Stimulated activated CD4-positive, alpha-beta T cell treated with anti-CD3 and anti-CD28 coated beads, Interleukin-4, amount 100 ng/mL, for 48 hours (primary cell): ENCODE measurements around the gene GOLIM4.

ENCODE experiments used
- DNase-seq, 2 donors: peaks; one replicate each; pipeline ENCODE4 v3.0.0-alpha.2; 2020; ENCODE audit warnings: low read depth in 2 of 2

GOLIM4 gene

DNA sequence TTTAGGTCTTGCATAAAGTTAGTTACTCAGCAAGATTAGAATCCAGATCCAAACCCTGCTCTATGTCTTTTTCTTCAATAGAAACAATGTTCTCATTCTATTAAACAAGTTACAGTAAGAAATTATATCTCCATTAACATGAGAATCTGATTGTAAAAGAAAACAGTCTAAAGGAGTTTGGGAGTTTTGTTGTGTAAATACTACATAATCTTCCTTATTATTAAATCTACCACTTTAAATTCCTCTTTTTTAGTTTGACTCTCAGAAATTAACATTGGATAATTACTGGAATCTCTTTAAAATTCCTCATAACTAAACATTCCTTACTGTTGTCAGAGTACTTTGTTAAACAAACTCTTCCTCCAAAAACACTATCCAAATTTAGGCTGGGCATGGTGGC lies 1.7 kb upstream of the GOLIM4 start:
- DNase-seq = no peak

DNA sequence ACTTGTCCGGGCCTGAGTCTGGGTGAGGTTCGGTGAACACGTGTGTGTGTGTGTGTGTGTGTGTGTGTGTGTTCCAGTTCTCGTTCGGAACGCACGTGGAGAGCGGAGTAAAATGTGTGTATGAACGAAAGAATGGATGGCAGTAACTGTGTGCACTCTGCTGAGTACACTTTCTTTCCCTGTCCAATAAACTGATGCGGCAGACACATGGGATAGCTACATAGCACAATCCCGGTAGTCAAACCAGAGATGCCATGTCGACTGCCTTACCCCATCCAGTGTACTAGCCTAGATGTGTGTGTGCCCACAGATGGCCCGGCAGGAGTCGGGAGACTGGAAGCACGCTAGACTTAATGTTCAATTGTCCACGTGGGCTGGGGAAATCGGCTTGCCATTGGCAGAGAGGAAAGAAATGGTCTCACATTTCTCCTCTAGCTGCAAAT lies 507 bp upstream of the GOLIM4 start:
- DNase-seq = no peak

DNA sequence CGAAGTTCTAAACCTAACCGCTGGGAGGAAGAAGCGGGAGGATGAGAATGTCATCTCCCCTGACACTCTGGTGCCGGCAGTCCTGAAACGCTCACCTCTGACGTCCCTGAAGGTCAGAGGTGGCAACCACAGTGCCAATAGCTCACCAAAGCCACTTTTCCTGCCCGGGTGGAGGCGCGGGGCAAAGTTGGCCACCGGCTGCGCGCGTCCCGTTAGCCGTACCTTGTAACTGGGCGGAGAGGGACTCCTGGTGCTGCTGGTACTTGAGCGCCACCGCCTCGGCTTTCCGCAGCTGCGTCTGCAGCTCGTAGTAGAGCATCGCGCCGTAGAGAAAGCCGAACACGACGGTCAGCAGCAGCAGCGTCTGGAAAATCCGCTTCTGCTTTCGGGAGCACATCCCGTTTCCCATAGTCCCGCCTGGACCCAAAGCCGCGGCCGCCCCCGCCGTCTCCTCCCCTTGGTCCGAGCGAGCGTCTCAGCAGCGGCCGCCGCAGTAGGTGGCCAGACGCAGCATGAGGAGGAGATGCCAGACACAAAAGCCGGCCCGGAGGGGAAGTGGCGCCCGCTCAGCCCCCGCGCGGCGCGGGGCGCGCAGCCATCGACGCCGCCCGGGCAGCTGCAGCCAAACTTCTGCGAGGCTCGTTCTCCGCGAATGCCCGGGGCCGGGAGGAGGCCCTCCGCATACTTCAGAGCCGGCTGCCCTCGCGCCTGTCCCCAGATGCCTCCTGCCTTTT lies 680 bp downstream of the GOLIM4 start:
- DNase-seq = peak; percentile 13

DNA sequence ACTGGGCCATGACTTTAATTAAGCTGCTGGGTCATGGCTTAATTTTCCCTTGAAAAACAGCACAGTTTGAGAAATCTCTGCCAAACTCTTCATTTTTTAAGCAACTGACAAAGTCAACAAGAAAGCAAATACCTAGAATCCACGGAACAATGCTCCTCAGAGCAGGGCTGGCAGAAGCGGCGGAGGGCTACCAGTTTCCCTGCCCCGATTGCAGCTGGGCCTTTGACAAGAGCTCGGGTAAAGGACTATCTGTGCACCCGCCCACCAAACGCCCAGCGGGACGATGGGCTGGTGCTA lies 1.2 kb downstream of the GOLIM4 start:
- DNase-seq = peak in 1 of 2 donors; percentile 12

DNA sequence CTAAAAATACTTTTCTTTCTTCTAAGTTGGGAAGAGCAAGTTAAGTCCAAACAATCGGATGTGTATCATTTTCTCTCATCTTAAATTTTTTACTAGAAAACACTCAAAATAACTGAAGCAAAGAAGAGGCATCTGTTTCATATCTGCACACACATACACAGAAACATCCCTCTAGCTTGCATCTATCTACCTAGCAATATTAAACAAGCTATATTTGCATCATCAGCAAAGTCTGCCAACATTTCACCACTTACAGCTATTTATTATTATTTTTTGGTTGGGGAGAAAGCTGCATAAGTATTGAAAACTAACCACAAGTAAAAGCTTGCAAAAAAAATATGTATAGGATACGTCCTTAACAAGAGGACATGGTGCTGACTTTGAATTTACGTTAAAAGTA lies 1.9 kb downstream of the GOLIM4 start:
- no peak for DNase-seq

DNA sequence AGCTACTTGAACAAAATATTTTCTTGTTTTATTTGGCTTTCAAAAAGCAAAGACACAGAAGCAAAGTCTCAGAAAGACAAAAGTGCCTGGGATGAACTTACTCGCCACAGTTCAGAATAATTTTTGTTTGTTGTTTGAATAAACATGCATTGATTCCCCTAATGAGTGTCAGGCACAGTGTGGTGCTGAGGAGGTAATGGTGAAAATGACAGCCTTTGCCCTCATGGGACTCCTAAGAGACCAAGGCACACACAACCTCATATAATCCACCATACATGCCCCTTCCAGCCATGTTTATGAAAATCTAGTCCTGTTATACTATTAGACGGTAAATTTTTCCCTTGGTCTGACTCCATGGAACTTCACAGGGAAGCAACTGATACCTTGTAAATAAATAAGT lies 2.5 kb downstream of the GOLIM4 start:
- no peak for DNase-seq

DNA sequence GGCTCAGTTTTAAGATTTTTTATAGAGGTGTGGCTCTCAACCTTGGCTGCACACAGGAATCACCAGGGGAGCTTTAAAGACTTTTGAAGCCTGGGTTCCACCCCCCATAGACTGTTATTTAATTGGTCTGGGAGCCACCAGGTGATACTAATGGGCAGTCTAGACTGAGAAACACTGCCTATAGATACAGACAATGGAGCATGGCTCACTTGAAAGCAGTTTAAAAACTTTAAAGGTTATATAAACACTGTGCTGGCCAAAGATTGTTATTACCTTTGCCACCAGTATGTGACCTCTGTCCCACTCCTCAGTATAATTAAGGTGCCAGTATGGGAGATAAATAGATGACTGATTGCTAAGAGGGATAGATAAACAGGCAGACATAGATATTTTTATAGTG lies 3.8 kb downstream of the GOLIM4 start:
- no peak for DNase-seq

DNA sequence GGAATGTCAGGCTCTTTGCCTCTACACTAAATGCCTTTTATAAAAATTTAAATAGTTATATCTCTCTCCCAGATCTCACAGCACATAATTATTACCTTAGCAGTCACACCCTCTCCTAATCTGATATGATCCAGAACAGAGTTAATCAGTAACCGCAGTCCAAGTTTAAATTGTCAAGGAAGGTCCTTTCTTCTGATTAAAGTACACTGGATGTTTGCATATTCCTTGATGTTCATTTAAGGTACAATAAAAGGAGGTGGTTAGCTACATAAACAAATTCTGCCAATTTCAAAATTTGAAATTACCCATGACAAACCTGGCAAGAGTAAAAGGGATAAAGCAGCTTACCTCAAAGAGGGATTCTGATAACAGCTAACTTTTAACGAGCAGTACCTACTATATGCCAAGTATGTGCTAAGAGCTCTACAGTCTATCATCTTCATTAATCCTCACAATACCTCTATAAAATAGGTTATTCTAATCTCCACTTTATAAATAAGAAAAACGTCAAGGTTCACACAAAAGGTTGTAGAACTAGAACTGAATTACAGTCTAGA lies 4.3 kb downstream of the GOLIM4 start:
- DNase-seq = no peak

DNA sequence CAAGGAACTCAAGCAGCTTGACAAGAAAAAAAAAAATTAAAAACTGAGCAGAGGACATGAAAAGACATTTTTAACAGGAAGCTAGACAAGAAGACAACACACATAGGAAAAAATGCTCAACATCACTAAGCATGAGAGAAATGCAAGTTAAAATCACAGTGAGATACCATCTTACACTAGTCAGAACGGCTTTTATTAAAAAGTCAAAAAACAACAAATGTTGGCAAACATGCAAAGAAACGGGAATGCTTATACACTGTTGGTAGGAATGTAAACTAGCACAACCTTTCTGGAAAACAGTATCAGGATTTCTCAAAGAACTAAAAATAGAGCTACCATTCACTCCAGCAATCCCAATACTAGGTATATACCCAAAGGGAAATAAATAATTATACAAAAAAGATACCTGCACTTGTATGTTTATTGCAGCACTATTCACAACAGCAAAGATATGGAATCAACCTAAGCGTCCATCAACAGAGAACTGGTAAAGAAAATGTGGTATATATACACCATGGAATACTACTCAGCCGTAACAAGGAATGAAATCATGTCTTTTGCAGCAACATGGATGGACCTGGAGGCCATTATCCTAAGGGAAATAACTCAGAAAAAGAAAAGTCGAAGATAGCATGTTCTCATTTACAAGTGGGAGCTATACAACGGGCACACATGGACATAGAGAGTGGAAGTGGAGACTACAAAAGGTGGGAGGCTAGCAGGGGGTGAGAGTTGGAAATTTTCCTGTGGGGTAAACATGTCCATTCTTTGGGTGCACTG lies 5.2 kb downstream of the GOLIM4 start:
- DNase-seq = no peak

DNA sequence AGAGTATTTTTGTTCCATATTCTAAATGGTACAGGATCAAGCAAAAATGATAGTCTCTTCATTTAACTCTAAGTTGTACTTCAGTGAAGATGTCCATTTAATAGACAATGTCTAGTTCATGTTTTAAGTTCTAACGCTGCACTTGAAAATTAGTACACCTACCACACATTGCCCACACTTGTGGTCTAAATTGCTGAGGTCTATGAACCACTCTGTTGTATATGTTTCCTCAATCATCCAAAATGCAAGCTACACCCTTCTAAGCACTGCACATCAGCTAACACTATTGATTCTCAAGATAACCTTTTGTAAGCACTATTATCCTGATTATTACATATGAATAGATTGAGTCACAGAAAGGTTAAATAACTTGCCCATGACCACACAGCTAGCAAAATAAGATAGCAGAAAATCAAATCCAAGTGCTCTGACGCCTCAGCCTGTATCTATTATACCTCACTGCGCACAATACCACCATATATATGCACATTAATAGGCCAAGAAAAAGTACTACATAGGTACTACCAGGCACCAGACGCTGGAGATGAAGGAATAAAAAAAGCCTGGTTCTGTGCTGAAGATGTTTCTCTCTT lies 6.4 kb downstream of the GOLIM4 start:
- no peak for DNase-seq

DNA sequence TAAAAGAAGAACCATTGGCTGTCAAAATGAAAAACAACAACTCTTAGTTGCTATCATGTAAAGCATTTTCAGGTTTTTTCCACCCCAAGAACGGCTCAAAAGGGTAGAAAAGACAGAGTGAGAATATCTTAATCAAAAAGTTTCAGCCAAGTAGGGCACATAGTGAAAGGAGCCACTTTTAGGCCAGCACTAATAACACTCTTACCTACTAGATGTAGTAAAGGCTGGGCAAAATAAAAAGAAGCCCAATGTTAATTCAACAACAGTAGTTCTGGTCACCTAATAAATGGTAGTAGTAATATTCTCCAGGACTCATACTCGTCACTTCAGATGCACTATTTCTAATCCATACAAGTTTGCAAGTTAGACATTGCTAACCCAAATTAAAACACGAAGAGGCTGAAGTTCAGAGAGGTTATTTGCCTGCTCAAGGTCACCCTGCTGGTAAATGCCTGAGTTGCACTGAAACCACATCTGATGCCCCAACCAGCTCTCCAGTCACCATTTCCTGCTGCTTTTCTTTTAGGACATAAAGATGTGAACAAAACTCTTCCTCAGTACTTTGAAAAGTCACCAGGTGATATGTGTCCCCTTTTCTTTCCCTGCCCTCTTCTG lies 7.5 kb downstream of the GOLIM4 start:
- DNase-seq = no peak

DNA sequence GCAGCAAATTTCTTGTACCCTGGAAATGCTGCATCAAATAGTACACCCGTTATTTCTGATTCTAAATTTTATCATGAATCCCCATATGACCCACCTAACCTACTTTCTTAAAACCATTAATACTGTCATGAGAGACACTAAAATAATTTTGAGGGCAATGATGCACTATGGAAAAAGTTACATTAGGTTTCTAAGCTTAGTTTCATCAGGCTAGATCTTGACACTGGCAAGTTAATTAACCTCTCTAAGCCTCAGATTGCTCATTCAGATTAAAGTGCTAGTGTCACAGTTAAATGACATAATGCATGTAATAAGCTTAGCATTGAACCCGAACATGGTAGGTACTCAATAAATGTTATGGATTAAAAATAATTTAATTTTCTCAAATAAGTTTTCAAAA lies 8.2 kb downstream of the GOLIM4 start:
- no peak for DNase-seq

DNA sequence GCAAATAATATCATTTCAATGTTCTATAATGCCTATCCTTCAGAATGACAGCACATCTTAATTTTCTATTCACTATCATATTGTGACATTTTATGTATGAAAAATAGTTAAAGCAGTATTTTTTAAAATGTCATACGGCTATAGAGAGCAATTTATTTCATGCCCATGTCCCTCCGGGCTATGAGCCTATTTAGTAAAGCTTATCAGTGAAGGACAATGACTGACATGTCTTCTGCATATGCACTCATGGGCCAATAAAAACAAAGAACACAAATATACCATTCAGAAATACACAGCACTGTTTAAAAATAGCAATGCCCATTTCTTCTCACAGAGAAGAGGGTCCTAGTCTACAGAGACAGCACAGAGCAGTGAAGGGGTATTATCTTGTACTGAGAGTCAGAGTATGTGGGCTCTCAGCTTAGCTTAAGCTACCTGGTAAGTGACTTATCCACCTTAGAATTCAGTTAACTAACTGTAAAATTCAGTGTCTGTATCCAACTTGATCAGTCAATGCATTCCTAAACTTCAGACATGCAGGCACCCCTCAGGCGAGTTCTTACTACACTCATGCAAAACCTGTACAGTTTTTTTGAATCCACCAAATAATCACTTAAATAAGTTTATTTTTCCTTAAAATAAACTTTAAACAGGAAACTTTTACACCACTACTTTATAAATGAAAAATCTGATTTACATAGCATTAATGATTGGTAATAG lies 9.0 kb downstream of the GOLIM4 start:
- no peak for DNase-seq

DNA sequence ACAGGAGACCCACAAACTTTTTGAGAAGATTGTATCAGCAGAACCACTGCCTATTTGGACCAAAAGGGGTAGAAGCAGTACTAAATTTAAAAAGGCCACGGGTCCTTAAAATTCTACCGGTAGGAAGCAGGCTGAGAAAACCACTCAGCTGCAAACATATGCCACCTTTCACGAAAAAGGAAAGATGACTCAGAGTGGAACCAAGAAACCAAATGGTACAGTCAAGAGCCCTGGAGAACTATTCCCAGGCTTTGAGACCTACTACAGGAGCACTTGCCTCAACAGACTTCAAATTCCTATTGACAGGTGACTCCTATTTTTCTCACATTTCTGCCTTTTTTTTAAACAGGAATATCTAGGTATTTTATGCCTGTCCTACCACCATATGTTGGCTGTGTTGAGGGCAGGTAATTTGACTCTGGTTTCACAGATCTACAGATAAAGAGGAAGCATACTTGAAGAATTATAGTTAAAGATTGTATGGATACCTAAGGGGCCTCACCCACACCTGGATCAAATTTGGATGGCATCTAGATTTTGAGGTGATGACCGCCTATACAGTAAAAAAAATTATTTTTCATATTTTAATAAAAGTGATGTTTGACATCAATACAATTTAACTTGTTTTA lies 10.1 kb downstream of the GOLIM4 start:
- no peak for DNase-seq

DNA sequence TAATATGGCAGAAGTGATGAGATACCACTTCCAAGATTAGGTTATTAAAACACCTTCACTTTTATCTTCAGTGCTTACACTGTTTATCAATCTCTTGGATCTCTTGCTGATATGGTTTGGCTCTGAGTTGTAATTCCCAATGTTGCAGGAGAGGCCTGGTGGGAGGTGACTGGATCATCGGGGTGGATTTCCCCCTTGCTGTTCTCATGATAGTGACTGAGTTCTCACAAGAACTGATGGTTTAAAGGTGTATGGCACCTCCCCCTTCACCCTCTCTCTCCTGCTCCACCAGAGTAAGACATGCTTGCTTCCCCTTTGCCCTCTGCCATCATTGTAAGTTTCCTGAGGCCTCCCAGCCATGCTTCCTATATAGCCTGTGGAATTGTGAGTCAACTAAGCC lies 11.8 kb downstream of the GOLIM4 start:
- DNase-seq = no peak

DNA sequence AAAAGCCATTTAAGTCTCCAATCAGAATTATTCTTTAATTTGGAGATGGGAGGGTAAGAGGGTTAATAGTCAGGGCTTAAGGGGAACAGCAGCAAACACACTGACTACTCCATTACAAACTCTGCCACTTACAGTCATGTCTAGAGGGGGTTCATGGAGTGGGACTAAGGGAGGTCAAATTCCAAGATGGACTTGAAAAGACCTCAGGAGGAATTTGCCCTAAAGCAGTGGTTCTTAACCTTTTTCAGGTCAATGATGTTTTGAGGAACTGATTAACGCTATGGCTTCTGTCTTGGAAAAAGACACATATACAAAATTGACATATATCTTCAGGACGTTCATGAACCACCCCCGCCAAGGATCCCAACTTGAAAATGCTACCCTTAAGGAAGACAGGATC lies 13.9 kb downstream of the GOLIM4 start:
- no peak for DNase-seq

DNA sequence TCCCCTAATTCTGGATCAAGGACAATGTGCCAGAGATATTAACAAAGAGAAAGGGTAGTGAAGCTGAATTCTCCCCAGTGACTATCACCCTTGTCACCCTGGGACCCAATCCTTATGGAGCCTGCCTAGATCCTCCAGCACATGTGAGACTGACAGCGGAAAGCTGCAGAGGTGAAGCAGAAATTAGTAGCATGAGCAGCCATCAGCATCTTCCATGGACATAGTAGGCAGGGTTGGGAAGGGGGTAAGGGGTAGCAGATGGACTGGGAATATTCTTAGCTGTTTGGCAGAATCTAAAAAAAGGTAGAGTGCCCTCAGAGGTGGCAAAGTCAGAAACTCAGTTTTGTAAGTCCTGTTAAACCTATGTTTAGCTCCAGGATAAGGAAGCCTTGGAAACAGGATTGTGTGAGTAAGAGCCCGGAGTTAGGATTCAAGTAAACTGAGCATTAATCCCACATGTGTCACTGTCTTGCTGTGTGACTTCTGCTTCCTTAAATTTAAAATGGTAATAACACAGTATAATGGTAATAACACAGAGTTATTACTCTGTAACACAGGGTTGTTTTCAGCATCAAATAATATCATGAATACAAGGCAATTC lies 14.5 kb downstream of the GOLIM4 start:
- DNase-seq = no peak

DNA sequence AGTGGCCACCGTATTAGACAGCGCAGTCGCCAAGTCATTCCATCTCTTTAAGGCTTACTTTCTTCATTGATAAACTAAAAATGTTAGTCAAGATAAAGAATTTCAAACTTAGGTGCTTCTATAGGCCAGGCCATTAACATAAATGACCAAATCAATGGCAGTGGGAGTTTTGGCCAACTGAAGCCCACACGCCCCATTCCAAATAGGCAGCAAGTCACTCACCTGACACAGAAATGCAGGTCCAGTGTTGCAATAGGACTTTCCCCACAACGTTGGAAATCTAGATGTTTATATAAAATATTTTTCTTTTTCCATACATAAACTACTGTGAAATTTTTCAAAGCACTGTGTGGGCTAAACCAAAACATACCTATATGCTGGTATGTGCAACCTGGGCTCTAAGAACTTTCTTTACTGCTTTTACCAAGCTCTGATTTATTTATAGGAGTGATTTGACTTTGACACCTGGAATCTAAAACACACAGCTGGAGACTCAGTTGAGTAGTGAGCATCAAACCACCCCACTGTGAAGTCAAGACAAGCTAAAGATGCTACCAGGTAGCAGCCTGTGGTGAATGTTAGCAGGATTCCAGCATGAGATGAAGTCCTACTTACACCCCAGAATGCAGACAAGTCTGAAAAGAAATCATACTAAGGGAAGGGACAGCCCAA lies 15.1 kb downstream of the GOLIM4 start:
- DNase-seq = no peak

DNA sequence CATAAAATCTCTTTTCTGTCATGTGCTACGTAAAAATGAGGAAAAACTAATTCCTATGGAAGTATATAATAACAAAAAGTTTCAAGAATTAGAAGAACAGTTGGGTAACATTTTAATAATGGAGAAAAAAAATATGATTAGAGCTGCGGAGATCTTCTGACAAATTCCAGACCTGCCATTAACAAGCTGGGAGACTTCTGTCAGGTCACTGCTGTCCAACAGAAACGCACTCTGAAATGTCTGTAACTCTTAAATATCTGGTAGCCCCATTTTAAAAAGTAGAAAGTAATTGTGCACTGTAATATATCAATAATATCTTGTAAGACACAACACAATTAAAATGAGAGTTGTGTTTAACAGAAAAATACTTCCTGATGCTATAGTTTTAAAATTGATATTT lies 15.7 kb downstream of the GOLIM4 start:
- no peak for DNase-seq

DNA sequence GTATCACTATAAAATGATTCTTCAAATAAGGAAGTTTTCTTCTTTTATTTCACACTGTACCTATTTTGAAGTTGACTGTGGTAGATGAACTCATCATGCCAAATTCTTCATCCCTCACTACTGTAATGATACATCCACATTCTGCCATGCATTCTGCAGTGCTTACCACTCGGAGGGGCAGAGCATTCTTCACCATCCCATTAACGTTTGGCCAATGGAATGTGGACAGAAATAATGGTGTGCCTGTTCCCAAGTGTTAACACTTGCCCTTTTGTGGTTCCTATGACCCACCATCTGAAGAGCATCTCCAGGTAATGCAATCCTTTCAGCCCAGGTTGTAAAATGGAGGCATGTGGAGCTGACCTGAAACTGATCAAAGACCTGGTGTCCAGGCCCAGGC lies 18.6 kb downstream of the GOLIM4 start:
- DNase-seq = no peak
